Measurements from ENCODE around the gene TBCCD1.
"Not testable (repeated sequence)": the region's sequence is repeated elsewhere in the genome, so short reads cannot be mapped to it uniquely, and the experiment has no call there.

The TBCCD1 gene

DNA sequence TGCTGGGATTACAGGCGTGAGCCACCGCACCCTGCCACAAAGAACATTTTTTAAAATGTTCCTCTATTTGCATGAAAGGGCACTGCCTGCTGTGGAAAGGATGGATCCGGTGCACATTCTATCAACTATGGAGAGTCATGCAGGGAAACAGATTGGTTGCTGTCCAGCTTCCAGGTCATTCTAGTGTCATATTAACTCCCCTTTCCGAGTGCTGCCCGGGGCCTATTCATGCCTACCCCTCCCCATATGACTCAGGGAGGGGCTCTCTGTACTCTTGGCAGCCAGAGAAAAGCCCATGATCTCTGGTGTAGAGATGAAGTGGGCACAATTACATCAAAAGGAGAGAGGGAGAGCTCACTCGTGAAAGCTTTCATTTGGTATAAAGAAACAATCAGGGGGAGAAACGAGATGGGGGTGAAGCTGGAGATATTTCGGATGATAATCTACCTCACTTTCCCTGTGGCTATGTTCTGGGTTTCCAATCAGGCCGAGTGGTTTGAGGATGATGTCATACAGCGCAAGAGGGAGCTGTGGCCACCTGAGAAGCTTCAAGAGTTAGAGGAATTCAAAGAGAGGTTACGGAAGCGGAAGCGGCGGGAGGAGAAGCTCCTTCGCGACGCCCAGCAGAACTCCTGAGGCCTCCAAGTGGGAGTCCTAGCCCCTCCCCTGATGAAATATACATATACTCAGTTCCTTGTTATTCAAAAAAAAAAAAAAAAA is 29.6 kb upstream of the TBCCD1 start:
- Histone ChIP-seq H3K27me3 (ENCODE audit: control insufficient read depth in 2 of 2, insufficient read depth in 2 of 2, low read length in 2 of 2) (no peaks in the 10 kb centered on the region), H3K9me3 (ENCODE audit: control insufficient read depth in 2 of 2, low read length in 2 of 2) (no peaks in the 10 kb centered on the region), H3K27ac (ENCODE audit: low read depth in 2 of 2, low read length in 2 of 2) (no peak overlapping the region), H3K4me1 (ENCODE audit: control insufficient read depth in 2 of 2, insufficient read depth in 2 of 2, low read length in 2 of 2) (peaks cover 0 to 4% of the 10 kb centered on the region in 2 donors), H3K9ac (ENCODE audit: low read depth in 1 of 2, low read length in 2 of 2) (no peak overlapping the region), H3K36me3 (ENCODE audit: control insufficient read depth in 2 of 2, insufficient read depth in 2 of 2, low read length in 2 of 2) (no peaks in the 10 kb centered on the region), H3K4me3 (ENCODE audit: low read length in 2 of 2) (no peak overlapping the region)

DNA sequence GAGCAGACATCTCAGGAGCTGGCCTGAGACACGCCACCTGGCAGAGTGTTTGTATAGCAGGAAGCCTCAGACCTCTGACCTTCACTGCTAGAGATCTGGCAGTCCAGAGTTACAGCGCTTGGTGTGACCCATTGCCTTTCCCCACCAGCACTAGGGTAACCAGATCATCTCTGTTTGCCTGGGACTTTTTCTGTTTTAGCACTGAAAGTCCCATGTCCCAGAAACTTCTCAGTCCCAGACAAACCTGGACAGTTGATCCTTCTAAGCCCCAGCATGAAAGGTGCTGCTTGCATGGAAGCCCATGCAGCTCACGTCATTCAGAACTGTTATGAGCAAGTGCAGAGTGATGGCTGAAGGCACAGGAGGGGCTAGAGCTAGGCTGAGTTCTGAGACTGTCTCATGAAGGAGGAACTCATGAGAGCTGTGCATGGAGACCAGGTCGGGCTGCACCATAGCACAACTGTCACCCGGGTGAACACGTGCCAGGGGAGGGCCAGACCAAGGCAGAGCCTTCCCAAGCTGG is 27.5 kb upstream of the TBCCD1 start:
- H3K4me3 ChIP-seq (ENCODE audit: low read length in 2 of 2) = no peak overlapping the region

DNA sequence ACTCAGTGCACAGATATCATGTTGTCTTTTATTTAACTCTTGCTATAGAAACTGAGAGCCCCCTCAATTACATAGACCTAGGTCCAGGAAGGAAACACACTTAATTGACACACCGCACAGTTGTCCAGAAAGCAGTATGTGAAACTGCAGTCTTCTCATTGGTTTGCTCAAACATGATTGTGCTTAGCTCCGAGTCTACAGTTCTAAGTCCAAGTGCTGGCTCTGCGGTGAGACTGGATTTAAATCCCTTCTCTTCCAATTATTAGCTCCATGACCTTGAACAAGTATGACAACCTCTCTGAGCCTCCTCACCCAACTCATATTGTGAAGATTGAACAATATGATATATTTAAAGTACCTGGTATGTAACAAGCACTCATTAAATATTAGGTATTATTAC is 26.7 kb upstream of the TBCCD1 start:
- Histone ChIP-seq H3K9me3 (ENCODE audit: control insufficient read depth in 2 of 2, low read length in 2 of 2) (no peaks in the 10 kb centered on the region), H3K27ac (ENCODE audit: low read depth in 2 of 2, low read length in 2 of 2) (no peak overlapping the region), H3K9ac (ENCODE audit: low read depth in 1 of 2, low read length in 2 of 2) (no peak overlapping the region), H3K27me3 (ENCODE audit: control insufficient read depth in 2 of 2, insufficient read depth in 2 of 2, low read length in 2 of 2) (no peaks in the 10 kb centered on the region), H3K4me3 (ENCODE audit: low read length in 2 of 2) (no peak overlapping the region), H3K36me3 (ENCODE audit: control insufficient read depth in 2 of 2, insufficient read depth in 2 of 2, low read length in 2 of 2) (no peaks in the 10 kb centered on the region), H3K4me1 (ENCODE audit: control insufficient read depth in 2 of 2, insufficient read depth in 2 of 2, low read length in 2 of 2) (no peaks in the 10 kb centered on the region)

More for the DNA sequence above, 27.5 kb upstream of the TBCCD1 start:
- H3K9ac ChIP-seq (ENCODE audit: low read depth in 1 of 2, low read length in 2 of 2) = no peak overlapping the region
- no peaks in the 10 kb centered on the region for H3K27me3 ChIP-seq (ENCODE audit: control insufficient read depth in 2 of 2, insufficient read depth in 2 of 2, low read length in 2 of 2)
- H3K36me3 ChIP-seq (ENCODE audit: control insufficient read depth in 2 of 2, insufficient read depth in 2 of 2, low read length in 2 of 2) = no peaks in the 10 kb centered on the region
- H3K4me1 ChIP-seq (ENCODE audit: control insufficient read depth in 2 of 2, insufficient read depth in 2 of 2, low read length in 2 of 2) = peaks cover 0 to 2% of the 10 kb centered on the region in 2 donors
- H3K27ac ChIP-seq (ENCODE audit: low read depth in 2 of 2, low read length in 2 of 2) = no peak overlapping the region
- H3K9me3 ChIP-seq (ENCODE audit: control insufficient read depth in 2 of 2, low read length in 2 of 2) = no peaks in the 10 kb centered on the region

DNA sequence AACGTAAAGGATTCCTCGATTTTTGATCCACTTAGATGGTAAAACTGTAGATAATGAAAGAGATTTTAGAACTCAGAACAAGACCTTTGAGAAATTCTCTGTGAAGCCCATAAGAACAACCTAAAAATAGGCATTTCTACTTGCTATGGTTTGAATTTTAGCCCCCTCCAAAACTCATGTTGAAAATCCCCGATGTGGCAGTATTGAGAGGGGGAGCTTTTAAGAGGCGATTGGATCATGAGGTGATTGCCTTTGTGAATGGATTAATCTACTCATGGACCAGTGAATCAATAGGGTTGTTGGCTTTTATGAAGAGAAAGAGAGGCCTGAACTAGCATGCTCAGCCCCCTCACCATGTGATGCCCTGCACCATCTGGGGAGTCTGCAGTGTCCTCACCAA is 25.5 kb upstream of the TBCCD1 start:
- H3K4me3 ChIP-seq (ENCODE audit: low read length in 2 of 2) = no peak overlapping the region
- H3K4me1 ChIP-seq (ENCODE audit: control insufficient read depth in 2 of 2, insufficient read depth in 2 of 2, low read length in 2 of 2) = no peaks in the 10 kb centered on the region
- no peak overlapping the region for H3K9ac ChIP-seq (ENCODE audit: low read depth in 1 of 2, low read length in 2 of 2)
- H3K9me3 ChIP-seq (ENCODE audit: control insufficient read depth in 2 of 2, low read length in 2 of 2) = no peaks in the 10 kb centered on the region
- no peak overlapping the region for H3K27ac ChIP-seq (ENCODE audit: low read depth in 2 of 2, low read length in 2 of 2)
- H3K27me3 ChIP-seq (ENCODE audit: control insufficient read depth in 2 of 2, insufficient read depth in 2 of 2, low read length in 2 of 2) = no peaks in the 10 kb centered on the region
- no peaks in the 10 kb centered on the region for H3K36me3 ChIP-seq (ENCODE audit: control insufficient read depth in 2 of 2, insufficient read depth in 2 of 2, low read length in 2 of 2)

DNA sequence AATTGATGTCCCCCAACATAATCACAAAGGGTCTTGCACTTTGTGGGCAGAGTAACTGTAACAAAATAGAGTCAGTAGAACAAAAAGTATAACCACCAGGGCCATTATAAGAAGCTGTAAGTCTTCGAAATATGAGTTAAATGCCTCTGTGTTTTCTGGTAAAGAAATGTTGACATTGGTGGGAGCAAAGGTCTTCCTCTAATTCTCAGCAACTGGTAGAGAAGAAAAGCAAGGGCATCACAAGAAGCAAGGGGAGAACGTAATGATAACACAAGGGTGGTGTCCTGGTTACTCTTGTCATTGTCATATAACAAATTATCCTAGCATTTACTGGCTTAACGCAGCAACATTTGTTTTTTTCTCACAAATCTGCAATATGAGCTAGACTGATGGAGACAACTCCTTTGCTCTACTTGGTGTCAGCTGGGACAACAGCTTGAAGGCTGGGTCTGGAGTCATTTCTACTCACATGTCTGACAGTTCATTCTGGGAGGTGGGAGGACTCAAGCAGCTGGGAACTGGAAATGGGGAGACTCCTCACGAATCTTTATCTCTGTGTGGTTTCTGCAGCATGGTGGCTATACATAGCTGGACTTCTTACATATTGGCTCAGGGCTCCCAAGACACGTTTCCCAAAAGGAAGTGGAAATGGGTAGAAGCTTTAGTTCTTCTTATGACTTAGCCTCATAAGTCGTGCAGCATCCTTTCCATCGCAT is 23.6 kb upstream of the TBCCD1 start:
- H3K27me3 ChIP-seq (ENCODE audit: control insufficient read depth in 2 of 2, insufficient read depth in 2 of 2, low read length in 2 of 2) = no peaks in the 10 kb centered on the region

DNA sequence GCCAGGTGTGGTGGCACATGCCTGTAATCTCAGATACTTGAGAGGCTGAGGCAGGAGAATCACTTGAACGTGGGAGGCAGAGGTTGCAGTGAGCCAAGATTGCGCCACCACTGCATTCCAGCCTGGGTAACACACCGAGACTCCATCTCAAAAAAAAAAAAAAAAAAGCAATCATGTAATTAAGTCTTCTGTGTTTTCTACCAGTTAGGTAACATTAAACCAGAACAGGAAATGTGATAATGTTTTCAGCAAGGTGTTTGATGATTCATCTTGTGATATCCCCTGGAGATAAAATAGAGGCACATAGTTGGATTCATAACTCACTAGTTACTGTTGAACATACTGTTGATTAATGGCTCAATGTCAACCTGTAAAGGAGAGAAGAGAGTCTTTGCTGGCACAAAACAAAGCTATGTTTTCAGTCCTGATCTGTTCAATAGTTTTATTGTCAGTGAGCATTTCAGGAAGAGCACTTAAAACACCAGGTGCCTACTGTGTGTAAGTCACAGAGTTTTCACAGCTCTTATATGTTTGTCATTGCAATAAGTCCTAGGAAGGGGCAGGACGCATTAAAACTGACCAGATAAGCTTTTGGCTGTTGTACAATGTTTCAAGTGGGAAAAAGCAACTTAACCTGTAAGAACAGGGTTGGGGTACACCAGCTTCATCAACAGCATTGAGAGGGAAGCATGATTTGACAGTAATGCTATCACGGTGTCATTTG is 22.9 kb upstream of the TBCCD1 start:
- Histone ChIP-seq H3K4me3 (ENCODE audit: low read length in 2 of 2) (no peak overlapping the region), H3K36me3 (ENCODE audit: control insufficient read depth in 2 of 2, insufficient read depth in 2 of 2, low read length in 2 of 2) (peaks cover 7 to 10% of the 10 kb centered on the region in 2 donors), H3K27me3 (ENCODE audit: control insufficient read depth in 2 of 2, insufficient read depth in 2 of 2, low read length in 2 of 2) (no peaks in the 10 kb centered on the region), H3K4me1 (ENCODE audit: control insufficient read depth in 2 of 2, insufficient read depth in 2 of 2, low read length in 2 of 2) (no peaks in the 10 kb centered on the region), H3K9ac (ENCODE audit: low read depth in 1 of 2, low read length in 2 of 2) (no peak overlapping the region), H3K27ac (ENCODE audit: low read depth in 2 of 2, low read length in 2 of 2) (no peak overlapping the region), H3K9me3 (ENCODE audit: control insufficient read depth in 2 of 2, low read length in 2 of 2) (no peaks in the 10 kb centered on the region)

More for the DNA sequence above, 23.6 kb upstream of the TBCCD1 start:
- Histone ChIP-seq H3K4me1 (ENCODE audit: control insufficient read depth in 2 of 2, insufficient read depth in 2 of 2, low read length in 2 of 2) (no peaks in the 10 kb centered on the region), H3K4me3 (ENCODE audit: low read length in 2 of 2) (no peak overlapping the region), H3K9ac (ENCODE audit: low read depth in 1 of 2, low read length in 2 of 2) (no peak overlapping the region), H3K27ac (ENCODE audit: low read depth in 2 of 2, low read length in 2 of 2) (no peak overlapping the region), H3K36me3 (ENCODE audit: control insufficient read depth in 2 of 2, insufficient read depth in 2 of 2, low read length in 2 of 2) (peaks cover 4% of the 10 kb centered on the region in 2 donors), H3K9me3 (ENCODE audit: control insufficient read depth in 2 of 2, low read length in 2 of 2) (no peaks in the 10 kb centered on the region)

DNA sequence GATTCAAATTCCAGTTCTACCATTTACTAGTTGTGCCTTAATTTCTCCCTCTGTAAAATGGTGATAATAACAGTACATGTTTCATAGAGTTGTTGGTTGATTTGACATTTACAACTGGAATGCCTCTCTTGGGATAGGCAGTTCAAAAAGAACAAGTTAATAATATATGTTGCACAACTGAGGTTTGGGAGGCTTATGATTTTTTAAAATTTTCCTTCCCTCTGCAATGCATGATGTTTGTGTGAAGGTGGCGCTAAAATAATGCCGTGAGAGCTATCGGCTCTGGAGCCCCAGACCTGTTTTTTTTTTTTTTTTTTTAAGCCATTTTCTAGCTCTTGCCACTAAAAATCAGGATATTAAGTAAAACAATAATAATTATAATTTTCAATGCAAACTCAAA is 22.0 kb upstream of the TBCCD1 start:
- H3K27me3 ChIP-seq (ENCODE audit: control insufficient read depth in 2 of 2, insufficient read depth in 2 of 2, low read length in 2 of 2) = no peaks in the 10 kb centered on the region
- H3K36me3 ChIP-seq (ENCODE audit: control insufficient read depth in 2 of 2, insufficient read depth in 2 of 2, low read length in 2 of 2) = peaks cover 15 to 19% of the 10 kb centered on the region in 2 donors
- no peak overlapping the region for H3K27ac ChIP-seq (ENCODE audit: low read depth in 2 of 2, low read length in 2 of 2)
- no peaks in the 10 kb centered on the region for H3K9me3 ChIP-seq (ENCODE audit: control insufficient read depth in 2 of 2, low read length in 2 of 2)
- no peaks in the 10 kb centered on the region for H3K4me1 ChIP-seq (ENCODE audit: control insufficient read depth in 2 of 2, insufficient read depth in 2 of 2, low read length in 2 of 2)
- H3K9ac ChIP-seq (ENCODE audit: low read depth in 1 of 2, low read length in 2 of 2) = no peak overlapping the region
- H3K4me3 ChIP-seq (ENCODE audit: low read length in 2 of 2) = no peak overlapping the region

DNA sequence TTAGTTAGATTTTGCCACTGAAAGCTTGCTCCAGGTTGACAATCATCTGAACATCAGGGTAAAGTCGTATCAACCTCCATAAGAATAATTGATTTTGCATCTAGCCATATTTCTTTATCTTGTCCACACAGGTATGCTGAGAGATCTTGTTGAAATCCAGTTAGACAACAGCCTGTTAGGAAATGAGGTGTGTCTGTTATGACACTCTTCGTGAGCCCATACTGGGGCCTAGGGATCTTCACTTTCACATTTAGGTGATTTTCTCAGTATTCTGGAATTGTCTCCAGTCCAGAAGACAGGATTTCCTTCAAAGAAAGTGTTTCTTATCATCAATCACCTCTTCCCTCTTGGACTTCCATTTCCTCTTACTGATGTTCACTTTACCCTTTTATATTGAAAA is 21.5 kb upstream of the TBCCD1 start:
- no peak overlapping the region for H3K27ac ChIP-seq (ENCODE audit: low read depth in 2 of 2, low read length in 2 of 2)

DNA sequence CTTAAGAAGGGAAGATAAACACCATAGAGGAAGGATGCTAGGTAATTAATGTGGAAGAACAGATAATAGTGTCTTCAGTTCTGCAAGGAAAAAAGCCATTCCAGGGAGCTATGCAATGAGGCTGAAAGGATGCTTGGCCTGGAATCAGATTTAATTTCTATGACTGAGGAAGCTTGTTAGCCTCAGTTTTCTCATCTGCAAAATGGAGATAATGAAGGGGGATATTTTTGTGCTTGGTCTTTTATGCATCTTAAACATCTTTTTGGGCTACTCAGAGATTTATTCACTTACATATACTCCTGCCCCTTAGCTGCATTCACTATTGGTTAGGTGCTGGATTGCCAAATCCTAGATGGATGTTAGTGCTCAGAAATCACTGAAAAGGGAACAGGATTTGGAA is 20.0 kb upstream of the TBCCD1 start:
- Histone ChIP-seq H3K27ac (ENCODE audit: low read depth in 2 of 2, low read length in 2 of 2) (no peak overlapping the region), H3K9ac (ENCODE audit: low read depth in 1 of 2, low read length in 2 of 2) (no peak overlapping the region), H3K9me3 (ENCODE audit: control insufficient read depth in 2 of 2, low read length in 2 of 2) (no peaks in the 10 kb centered on the region), H3K4me1 (ENCODE audit: control insufficient read depth in 2 of 2, insufficient read depth in 2 of 2, low read length in 2 of 2) (no peaks in the 10 kb centered on the region), H3K36me3 (ENCODE audit: control insufficient read depth in 2 of 2, insufficient read depth in 2 of 2, low read length in 2 of 2) (peaks cover 35 to 39% of the 10 kb centered on the region in 2 donors), H3K4me3 (ENCODE audit: low read length in 2 of 2) (no peak overlapping the region), H3K27me3 (ENCODE audit: control insufficient read depth in 2 of 2, insufficient read depth in 2 of 2, low read length in 2 of 2) (no peaks in the 10 kb centered on the region)

More for the DNA sequence above, 21.5 kb upstream of the TBCCD1 start:
- no peak overlapping the region for H3K9ac ChIP-seq (ENCODE audit: low read depth in 1 of 2, low read length in 2 of 2)
- no peaks in the 10 kb centered on the region for H3K4me1 ChIP-seq (ENCODE audit: control insufficient read depth in 2 of 2, insufficient read depth in 2 of 2, low read length in 2 of 2)
- H3K27me3 ChIP-seq (ENCODE audit: control insufficient read depth in 2 of 2, insufficient read depth in 2 of 2, low read length in 2 of 2) = no peaks in the 10 kb centered on the region
- H3K9me3 ChIP-seq (ENCODE audit: control insufficient read depth in 2 of 2, low read length in 2 of 2) = no peaks in the 10 kb centered on the region
- H3K36me3 ChIP-seq (ENCODE audit: control insufficient read depth in 2 of 2, insufficient read depth in 2 of 2, low read length in 2 of 2) = peaks cover 20 to 24% of the 10 kb centered on the region in 2 donors
- H3K4me3 ChIP-seq (ENCODE audit: low read length in 2 of 2) = no peak overlapping the region

DNA sequence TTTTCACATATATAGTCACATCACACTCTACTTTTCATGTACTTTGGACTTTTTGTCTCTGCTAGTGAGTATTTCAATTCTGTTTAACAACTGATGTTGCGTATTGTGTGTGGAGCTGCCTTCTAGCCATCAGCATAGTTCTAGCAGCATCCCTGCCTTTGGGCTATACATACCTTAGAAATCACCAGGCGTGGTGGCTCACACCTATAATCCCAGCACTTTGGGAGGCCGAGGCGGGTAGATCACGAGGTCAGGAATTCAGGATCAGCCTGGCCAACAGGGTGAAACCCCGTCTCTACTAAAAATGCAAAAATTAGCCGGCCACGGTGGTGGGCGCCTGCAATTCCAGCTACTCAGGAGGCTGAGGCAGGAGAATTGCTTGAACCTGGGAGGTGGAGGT is 19.1 kb upstream of the TBCCD1 start:
- not testable (repeated sequence) for H3K27ac ChIP-seq (ENCODE audit: low read depth in 2 of 2, low read length in 2 of 2); H3K9ac ChIP-seq (ENCODE audit: low read depth in 1 of 2, low read length in 2 of 2); H3K9me3 ChIP-seq (ENCODE audit: control insufficient read depth in 2 of 2, low read length in 2 of 2); H3K27me3 ChIP-seq (ENCODE audit: control insufficient read depth in 2 of 2, insufficient read depth in 2 of 2, low read length in 2 of 2); H3K4me1 ChIP-seq (ENCODE audit: control insufficient read depth in 2 of 2, insufficient read depth in 2 of 2, low read length in 2 of 2); H3K4me3 ChIP-seq (ENCODE audit: low read length in 2 of 2)
- H3K36me3 ChIP-seq (ENCODE audit: control insufficient read depth in 2 of 2, insufficient read depth in 2 of 2, low read length in 2 of 2) = peaks cover 44 to 48% of the 10 kb centered on the region in 2 donors

Data from mucosa of rectum (tissue), 2 donors.